Thyroid gland (tissue), 4 donors: Measurements from ENCODE around the gene DTNBP1. TPM values are rescaled to one million over a fixed set of nuclear protein-coding genes. Genes with fewer than 3 reads are reported as not detected.
"Not testable (repeated sequence)": the region's sequence is repeated elsewhere in the genome, so short reads cannot be mapped to it uniquely, and the experiment has no call there.

Experiments
- DNase-seq, 2 donors: peaks; one replicate each; pipeline ENCODE4 v3.0.0-alpha.2; 2019
- H3K27ac ChIP-seq, 3 donors: fragments of 200-600 bp; sonication (generic); 1 replicate in 2 of 3; 2 replicates in 1 of 3; pipeline ENCODE4 v1.5.1; 2016 to 2019; ENCODE audit warnings: mild to moderate bottlenecking in 1 of 3, moderate library complexity in 1 of 3
- H3K27me3 ChIP-seq: fragments of 200-600 bp; sonication (generic); one replicate; pipeline ENCODE4 v1.5.1; 2019
- H3K36me3 ChIP-seq, 2 donors: fragments of 200-600 bp; sonication (generic); one replicate each; pipeline ENCODE4 v1.5.1; 2016 to 2019
- H3K4me1 ChIP-seq, 2 donors: fragments of 200-600 bp; sonication (generic); one replicate each; pipeline ENCODE4 v1.5.1; 2017 to 2019
- H3K4me3 ChIP-seq, 3 donors: fragments of 200-600 bp; sonication (generic); replicated peaks in 1 of 3; 1 replicate in 2 of 3; 2 replicates in 1 of 3; pipeline ENCODE4 v1.5.1; 2016; ENCODE audit warnings: mild to moderate bottlenecking in 1 of 3
- H3K9me3 ChIP-seq: fragments of 200-600 bp; sonication (generic); one replicate; pipeline ENCODE4 v1.5.1; 2017
- CTCF ChIP-seq, 6 experiments: fragments of 200-600 bp in 3 of 6; fragments of 450-650 bp in 3 of 6; sonication (generic) in 3 of 6; IDR thresholded peaks; one replicate each; pipeline ENCODE4 v1.5.1; 2016 to 2019; ENCODE audit warnings: antibody characterized with exemption in 6 of 6, mild to moderate bottlenecking in 2 of 6, inconsistent platforms in 1 of 6, moderate library complexity in 1 of 6
- POLR2A ChIP-seq, 2 donors: fragments of 450-650 bp; IDR thresholded peaks; one replicate each; pipeline ENCODE4 v1.6.1; 2017; ENCODE audit warnings: antibody characterized with exemption in 2 of 2, mild to moderate bottlenecking in 2 of 2, moderate library complexity in 1 of 2
- WGBS, 2 donors: methylation state at CpG; one replicate each; pipeline ENCODE4 v1.1.5; 2017; 5-methylcytosine and 5-hydroxymethylcytosine counted together
- intact Hi-C: fragments of 100-400 bp; cut with DNase I; formaldehyde crosslinking; loops from one replicate; pipeline ENCODE4 v1.15.1; 2023
- total RNA-seq, 4 donors: library from RNA; depleted of rRNA; stranded (reverse); fragments of >200 nt; gene quantifications; one replicate each; pipeline ENCODE4 v1.2.3, GENCODE V29; 2016

DTNBP1 gene
- total RNA-seq, 4 donors from 2014 or later: 10.3 to 19.2 (median 12.2) TPM

DNA sequence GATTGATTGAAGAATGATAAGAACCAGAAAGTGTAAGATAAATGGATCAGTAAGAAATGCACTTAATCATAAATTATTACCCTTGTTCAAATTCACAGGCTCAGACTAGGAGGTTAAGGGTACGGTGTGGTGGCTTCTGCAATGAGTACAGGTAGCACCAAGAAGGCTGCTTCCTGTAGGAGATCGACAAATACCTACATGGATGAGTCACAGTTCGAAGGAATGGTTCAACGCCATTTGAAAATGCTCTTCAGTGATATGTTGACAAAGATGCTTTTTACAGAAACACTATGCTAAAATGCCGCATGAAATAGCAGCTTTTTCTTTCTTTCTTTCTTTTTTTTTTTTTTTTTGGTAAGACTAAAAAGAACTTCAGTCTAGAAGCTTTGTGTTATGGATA, 116.2 kb downstream of the DTNBP1 start:
- no peak overlapping the region for H3K4me3 ChIP-seq
- WGBS, 2 donors: 84 to 85% methylated on average over 5 of the region's 5 CpGs
- no peak overlapping the region for H3K27ac ChIP-seq
- H3K36me3 ChIP-seq: no peaks in the 10 kb centered on the region
- H3K9me3 ChIP-seq: no peaks in the 10 kb centered on the region
- intact Hi-C loops: no loop called here
- no peak for DNase-seq
- TF ChIP-seq CTCF (IDR thresholded peaks at IDR 0.05): no peak
- no peak for TF ChIP-seq POLR2A (IDR thresholded peaks at IDR 0.05)
- no peaks in the 10 kb centered on the region for H3K27me3 ChIP-seq
- peaks cover 7 to 29% of the 10 kb centered on the region in 2 donors for H3K4me1 ChIP-seq

DNA sequence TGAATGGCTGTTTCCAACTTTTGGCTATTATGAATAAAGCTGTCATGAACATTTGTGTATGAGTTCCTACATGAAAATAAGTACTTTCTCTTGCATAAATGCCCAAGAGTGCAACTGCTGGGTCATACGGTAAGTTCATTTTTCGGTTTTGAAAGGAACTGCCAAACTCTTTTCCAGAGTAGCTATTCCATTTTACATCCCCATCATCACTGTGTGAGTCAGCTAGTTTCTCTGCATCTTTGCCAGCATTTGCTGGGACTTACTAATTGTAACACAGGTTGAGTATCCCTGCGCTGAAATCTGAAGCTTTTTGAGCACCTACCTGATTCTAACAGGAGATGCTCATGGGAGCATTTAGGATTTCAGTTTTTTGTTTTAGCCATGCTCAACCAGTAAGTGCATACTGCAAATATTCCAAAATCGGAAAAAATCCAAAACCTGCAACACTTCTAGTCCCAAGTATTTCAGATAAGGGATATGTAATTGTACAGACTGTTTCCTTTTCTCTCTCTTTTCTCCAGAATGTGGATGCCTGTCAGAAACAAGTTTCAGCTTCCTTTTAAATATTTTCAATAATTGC, 118.4 kb downstream of the DTNBP1 start:
- DNase-seq: no peak
- no peak overlapping the region for H3K27ac ChIP-seq
- no peaks in the 10 kb centered on the region for H3K36me3 ChIP-seq
- no peaks in the 10 kb centered on the region for H3K27me3 ChIP-seq
- H3K4me1 ChIP-seq: peaks cover 8 to 25% of the 10 kb centered on the region in 2 donors
- intact Hi-C loops: no loop called here
- H3K4me3 ChIP-seq: no peak overlapping the region
- TF ChIP-seq POLR2A (IDR thresholded peaks at IDR 0.05) (no peak), CTCF (IDR thresholded peaks at IDR 0.05) (no peak)
- WGBS, 2 donors: 85 to 91% methylated on average over 4 of the region's 4 CpGs
- H3K9me3 ChIP-seq: no peaks in the 10 kb centered on the region

DNA sequence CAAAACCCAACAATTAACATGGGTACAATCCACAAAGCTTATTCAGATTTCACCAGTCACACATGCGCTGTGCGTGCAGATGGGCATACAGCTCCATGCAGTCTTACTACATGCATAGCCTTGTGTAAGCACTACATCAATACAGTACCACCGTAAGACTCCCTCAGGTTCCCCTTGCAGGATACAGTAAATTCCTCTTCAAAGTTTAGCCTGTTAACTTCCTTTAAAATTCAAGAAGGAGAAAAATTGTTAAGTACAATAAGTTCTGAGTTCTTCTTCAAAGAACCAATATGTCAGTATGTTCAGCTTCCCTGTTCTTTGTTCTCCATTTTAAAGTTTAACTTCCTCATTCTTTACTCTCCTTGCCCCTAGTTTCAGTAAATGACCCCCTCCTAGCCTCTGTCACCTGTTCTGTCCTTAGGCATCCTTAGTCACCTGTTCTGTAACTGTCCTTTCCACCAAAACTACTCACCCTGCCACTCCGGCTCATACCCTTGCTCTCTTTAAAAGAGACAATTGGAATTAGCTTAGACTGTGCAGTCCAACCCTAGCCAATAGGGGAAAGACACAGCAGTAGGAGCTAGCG, 119.4 kb downstream of the DTNBP1 start:
- H3K27me3 ChIP-seq, intact Hi-C loops, H3K4me3 ChIP-seq, H3K36me3 ChIP-seq, H3K27ac ChIP-seq, H3K9me3 ChIP-seq, DNase-seq: not testable (repeated sequence)
- WGBS, 2 donors: 97 to 98% methylated on average over 5 of the region's 5 CpGs
- peaks cover 11 to 31% of the 10 kb centered on the region in 2 donors for H3K4me1 ChIP-seq

DNA sequence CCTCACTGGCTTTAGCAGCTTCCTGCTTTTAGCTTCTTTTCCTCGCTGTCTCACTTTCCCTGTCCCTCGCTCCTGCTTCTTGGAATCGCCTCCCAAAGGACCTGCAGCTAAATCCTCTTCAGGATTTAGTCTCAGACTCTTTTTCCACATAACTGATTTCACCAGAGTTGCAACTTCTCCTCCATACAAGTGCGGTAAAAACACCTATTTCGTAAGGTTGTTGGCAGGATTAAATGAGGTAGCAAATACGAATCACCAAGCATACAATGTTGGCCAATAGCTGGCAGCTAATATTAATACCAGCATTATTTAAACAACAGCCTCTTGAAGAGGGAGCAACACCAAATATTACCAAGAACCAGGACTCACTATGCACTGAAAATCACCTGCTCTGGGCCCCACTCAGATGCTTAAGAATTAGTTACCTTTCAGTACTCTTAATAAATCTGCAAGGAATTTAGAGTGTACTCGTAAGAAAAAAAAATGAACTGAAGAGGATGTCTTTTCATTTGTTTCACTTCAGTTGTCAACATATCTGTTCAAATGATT, 123.0 kb downstream of the DTNBP1 start:
- H3K9me3 ChIP-seq: no peaks in the 10 kb centered on the region
- H3K36me3 ChIP-seq: no peaks in the 10 kb centered on the region
- intact Hi-C loops: no loop called here
- no peaks in the 10 kb centered on the region for H3K27me3 ChIP-seq
- no peak overlapping the region for H3K4me3 ChIP-seq
- TF ChIP-seq POLR2A (IDR thresholded peaks at IDR 0.05): no peak
- TF ChIP-seq CTCF (IDR thresholded peaks at IDR 0.05): no peak
- H3K27ac ChIP-seq: peak overlapping the region in 2 of 3 donors; percentile 23 to 33
- peaks cover 19 to 37% of the 10 kb centered on the region in 2 donors for H3K4me1 ChIP-seq
- DNase-seq: no peak
- 61% methylated on average over 7 of the region's 7 CpGs for WGBS, 2 donors

DNA sequence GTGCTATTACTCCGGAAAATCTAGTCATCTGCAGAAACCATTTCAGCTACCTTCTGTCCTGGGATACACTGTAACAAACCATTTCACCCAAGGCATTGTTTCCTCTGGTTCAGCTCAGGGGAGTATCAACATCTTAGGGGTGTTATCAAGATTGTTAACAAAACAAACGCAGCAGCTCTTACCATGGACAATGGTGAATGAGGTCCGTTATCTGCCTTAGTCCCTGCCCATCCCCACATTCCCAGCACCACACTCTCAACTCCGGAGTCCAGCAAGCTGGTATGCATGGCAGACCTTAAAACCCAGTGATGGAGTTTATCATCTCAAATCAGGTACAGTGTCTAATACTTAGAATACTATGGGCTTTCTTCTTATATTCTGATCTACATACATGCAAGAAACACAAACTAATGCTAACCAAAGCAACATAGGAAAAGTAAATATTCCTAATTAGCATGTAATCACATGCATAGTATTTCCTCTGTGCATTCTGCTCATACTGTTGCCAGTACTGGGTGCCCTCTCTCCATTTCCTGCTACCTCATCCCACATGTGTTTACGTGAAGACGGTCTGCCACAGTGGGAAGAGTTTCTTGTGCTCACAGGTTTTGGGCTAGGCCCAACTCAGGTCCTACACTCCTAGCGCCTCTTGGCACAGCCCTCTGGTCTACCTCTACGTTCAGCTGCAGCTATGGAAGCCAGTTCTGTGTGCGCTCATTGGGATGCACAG, 123.9 kb downstream of the DTNBP1 start:
- TF ChIP-seq CTCF (IDR thresholded peaks at IDR 0.05): no peak
- no peak for TF ChIP-seq POLR2A (IDR thresholded peaks at IDR 0.05)
- Histone ChIP-seq H3K36me3 (no peaks in the 10 kb centered on the region), H3K27me3 (no peaks in the 10 kb centered on the region), H3K9me3 (no peaks in the 10 kb centered on the region), H3K27ac (peak overlapping the region in 1 of 3 donors; percentile 33), H3K4me3 (no peak overlapping the region), H3K4me1 (peaks cover 19 to 37% of the 10 kb centered on the region in 2 donors)
- 90 to 95% methylated on average over 9 of the region's 9 CpGs for WGBS, 2 donors
- DNase-seq: no peak
- intact Hi-C loops: no loop called here
